Activated CD4-positive, alpha-beta T cell treated with anti-CD3 and anti-CD28 coated beads, Interleukin-2, amount 50 U/mL, for 48 hours (primary cell): ENCODE measurements around the gene ADAMTSL1.

Experiments
- DNase-seq, 2 experiments: peaks; one replicate each; pipeline ENCODE4 v3.0.0-alpha.2; 2020

ADAMTSL1 gene

GRCh38 chr9:18616976-18617375 is 143.0 kb downstream of the ADAMTSL1 start:
- DNase-seq, result no peak

- no peak for DNase-seq
Measured at GRCh38 chr9:18617759-18618158, 143.8 kb downstream of the ADAMTSL1 start.

GRCh38 chr9:18618862-18619261 is 144.9 kb downstream of the ADAMTSL1 start:
- no peak for DNase-seq

GRCh38 chr9:18622186-18622836 is 148.4 kb downstream of the ADAMTSL1 start:
- DNase-seq, result no peak

GRCh38 chr9:18623221-18624079 is 149.5 kb downstream of the ADAMTSL1 start:
- no peak for DNase-seq

DNA sequence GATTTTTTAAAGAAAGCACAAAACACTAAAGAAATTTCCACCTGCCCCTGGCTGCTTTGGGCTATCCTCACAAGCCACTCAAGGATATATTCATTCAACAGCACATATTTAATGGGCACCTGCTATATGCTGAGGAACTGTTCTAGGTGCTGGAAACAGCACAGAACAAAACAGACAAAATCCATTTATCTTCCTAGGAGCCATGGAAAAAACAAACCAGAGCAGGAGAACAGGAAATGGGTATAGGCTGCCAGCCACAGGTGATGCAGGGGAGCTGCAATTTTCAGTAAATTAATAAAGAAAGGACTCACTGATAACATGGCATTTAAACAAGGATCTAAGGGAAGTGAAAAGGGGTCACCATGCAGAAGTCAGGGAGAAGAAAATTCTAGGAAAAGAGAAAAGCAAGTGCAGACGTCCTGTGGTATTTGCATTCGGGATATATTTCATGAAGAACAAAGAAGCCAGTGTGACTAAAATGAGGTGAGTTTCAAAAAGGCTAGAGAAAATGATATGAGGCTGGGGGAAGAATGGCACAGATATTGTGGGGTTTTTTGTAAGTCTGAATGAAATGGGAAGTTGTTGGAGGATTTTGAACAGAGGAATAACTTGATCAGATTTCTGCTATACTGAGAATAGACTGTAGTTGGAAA is 152.2 kb downstream of the ADAMTSL1 start:
- DNase-seq, result no peak

DNA sequence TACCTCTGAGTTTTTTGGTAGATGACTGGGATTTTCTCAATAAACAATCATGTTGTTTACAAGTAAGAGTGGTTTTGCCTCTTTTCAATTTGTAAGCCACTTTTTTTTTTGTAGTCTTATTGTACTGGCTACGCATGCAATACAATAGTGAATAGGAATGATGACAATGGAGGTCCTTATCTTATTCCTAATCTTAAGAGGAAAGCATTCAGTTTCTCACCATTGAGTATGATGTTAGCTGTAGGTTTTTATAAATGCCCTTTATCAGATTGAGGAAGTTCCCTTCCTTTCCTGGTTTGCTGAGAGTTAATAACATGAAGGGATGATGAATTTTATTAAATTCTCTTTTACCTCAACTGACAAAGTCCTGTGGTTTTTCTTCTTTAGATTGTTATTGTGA is 155.2 kb downstream of the ADAMTSL1 start:
- no peak for DNase-seq

GRCh38 chr9:18632632-18633403 is 158.9 kb downstream of the ADAMTSL1 start:
- no peak for DNase-seq

- no peak for DNase-seq
Measured at GRCh38 chr9:18636781-18637180, 162.8 kb downstream of the ADAMTSL1 start.

DNA sequence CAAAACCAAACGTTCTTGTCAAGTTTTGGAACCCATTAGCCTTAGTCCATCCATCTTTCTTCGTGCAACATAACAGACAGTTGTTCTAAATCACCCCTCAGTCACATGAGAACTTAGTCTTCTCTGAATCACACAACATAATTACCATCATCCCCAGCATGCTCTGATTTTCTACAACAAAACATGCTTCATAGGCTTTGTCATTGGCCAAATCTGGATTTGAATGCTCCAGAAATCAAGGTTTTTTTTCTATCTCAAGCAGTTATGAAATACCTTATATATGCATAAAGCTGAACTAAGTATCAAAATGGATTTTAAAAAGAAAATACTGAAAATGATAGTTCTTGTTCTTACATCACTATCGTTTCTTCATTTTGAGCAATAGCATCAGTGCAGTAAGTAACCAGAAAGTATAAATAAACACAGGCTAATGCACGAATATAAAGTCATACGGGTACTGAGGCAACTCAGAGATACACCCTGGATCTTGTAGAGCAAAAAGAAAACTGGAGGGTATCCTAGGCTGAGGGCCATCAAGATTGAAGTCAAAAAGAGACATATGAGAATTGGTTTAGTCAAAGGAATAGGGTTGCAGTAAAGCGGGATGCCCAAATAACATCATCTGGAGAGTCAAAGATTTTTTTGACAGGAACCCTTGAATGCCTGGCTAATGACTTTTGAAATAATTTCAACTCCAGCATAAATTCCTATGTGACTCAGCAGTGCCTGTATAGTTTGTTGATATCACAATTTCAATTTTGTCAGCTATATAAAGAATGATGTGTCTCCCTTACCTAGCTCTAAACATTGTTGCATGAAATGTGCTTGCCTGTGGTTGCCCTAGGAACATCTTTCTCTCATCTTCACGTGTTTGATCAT is 164.7 kb downstream of the ADAMTSL1 start:
- no peak for DNase-seq

GRCh38 chr9:18639911-18640310 is 166.0 kb downstream of the ADAMTSL1 start:
- DNase-seq, result no peak

GRCh38 chr9:18658804-18659705 is 185.1 kb downstream of the ADAMTSL1 start:
- DNase-seq, result no peak

GRCh38 chr9:18660001-18660400 is 186.0 kb downstream of the ADAMTSL1 start:
- DNase-seq, result no peak

- DNase-seq, result no peak
Measured at GRCh38 chr9:18662320-18662719, 188.4 kb downstream of the ADAMTSL1 start.

DNA sequence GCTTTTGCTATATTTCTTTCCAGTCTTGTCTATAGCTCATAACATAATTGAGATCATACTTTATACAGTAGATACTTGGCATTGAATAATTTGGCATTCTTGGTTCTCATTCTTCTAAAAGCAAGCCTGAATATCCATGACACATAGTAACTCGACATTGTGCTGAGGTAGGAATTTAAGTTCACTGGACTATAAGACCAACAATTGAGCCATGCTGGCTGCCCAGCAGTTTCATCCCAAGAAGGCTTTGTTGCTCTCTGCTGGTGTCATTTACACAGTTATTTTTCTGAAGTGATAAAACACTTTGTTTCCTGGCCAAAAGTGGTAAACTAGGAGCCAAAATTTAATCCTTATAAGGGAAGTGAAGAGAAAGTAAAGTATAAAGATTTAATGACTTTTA is 192.0 kb downstream of the ADAMTSL1 start:
- no peak for DNase-seq

GRCh38 chr9:18666348-18666747 is 192.4 kb downstream of the ADAMTSL1 start:
- DNase-seq, result no peak

DNA sequence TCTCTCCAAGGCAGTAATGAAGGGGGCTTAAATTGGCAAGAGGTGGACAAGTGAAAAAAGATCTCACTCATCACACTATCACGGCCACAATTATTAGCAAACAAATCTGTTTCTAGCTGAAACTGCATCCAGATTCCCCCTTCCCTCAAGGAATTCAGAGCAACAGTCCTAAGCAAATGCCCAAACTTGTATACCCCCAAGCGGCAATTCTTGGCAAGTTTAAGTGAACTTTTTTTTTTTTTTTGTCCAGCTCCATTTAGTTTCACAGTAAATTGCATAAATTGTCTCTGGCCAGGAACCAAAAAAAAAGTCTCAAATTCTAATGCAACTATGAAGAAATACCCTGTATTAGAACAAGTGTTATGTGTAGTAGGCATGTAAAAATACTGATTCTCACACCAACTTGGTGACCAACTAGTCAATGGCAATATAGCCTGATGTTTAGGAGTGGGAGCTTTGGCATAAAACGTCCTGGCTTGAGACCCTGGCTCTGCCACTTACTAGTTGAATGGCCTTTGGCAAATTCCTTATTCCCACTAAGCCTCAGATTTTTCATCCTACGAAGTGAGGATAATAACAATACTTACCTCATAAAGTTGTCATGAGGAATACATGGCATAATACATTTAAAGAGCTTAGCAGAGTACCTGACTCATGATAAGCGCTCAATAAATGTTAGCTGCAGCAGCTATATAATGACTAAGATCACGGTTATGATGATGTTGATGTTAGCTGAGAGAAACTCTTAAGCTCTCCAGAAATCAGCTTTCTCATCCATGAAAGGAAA is 193.2 kb downstream of the ADAMTSL1 start:
- DNase-seq, result no peak

DNA sequence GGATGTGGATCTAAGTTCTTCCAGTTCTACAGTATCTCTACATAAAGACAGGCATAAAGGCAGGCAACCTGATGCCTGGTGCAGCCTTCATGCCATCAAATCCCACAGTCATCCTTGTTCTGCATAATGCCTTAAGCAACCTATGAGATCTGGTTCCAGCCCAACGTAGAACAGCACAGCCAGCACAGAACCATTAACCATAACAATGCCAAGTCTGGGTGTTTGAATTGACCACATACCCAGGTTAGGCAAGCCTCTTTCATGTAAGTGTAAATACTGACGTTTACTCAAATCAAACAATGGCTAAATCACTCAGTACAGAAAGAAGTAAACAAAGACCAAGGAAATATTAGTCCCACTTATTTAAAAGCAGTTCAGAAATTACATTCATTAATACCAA is 195.0 kb downstream of the ADAMTSL1 start:
- DNase-seq, result no peak

DNA sequence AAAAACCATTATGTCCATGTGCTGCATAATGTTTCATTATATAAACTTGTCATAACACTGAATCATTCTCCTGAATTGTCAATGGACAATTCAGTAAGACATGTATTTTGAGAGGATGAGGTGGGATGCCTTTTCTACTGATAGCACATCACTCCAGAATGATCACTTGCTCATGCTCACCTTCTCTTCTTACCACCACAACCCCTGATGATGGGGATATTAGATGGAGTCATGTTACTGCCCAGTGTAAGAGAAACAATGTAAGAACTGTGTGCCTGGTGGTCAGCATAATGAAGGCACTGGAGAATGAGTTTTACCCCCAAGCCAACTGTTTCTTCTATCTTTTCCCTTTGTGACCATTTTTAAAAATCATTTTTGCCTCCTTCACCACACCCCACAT is 198.8 kb downstream of the ADAMTSL1 start:
- DNase-seq, result no peak

- no peak for DNase-seq
Measured at GRCh38 chr9:18673179-18673578, 199.2 kb downstream of the ADAMTSL1 start.
